ENCODE data around the gene NLRP13. TPM values are rescaled to one million over a fixed set of nuclear protein-coding genes. Genes with fewer than 3 reads are reported as not detected.
"Not testable (repeated sequence)": the region's sequence is repeated elsewhere in the genome, so short reads cannot be mapped to it uniquely, and the experiment has no call there.

The NLRP13 gene
- total RNA-seq, 4 donors from 2014 or later, result not detected

- no peaks in the 10 kb centered on the region for H3K4me1 ChIP-seq
- no peaks in the 10 kb centered on the region for H3K36me3 ChIP-seq
- H3K9me3 ChIP-seq, result no peaks in the 10 kb centered on the region
- DNase-seq, result no peak
- no peak for TF ChIP-seq POLR2A (IDR thresholded peaks at IDR 0.05)
- 87 to 96% methylated on average over 4 of the region's 4 CpGs for WGBS, 2 donors
- H3K27me3 ChIP-seq, result no peaks in the 10 kb centered on the region
- intact Hi-C loops (cut with DNase I), result no loop called here
- no peak overlapping the region for H3K27ac ChIP-seq
- H3K4me3 ChIP-seq (replicated peaks in 1 of 3), result no peak overlapping the region
Measured at GRCh38 chr19:55958356-55958755, 26.2 kb upstream of the NLRP13 start.

GRCh38 chr19:55956431-55956830, 24.3 kb upstream of the NLRP13 start:
- WGBS, 2 donors, result 88 to 91% methylated on average over 7 of the region's 7 CpGs
- Histone ChIP-seq H3K4me1 (no peaks in the 10 kb centered on the region), H3K36me3 (no peaks in the 10 kb centered on the region), H3K27ac (no peak overlapping the region), H3K27me3 (no peaks in the 10 kb centered on the region), H3K9me3 (no peaks in the 10 kb centered on the region), H3K4me3 (replicated peaks in 1 of 3) (no peak overlapping the region)
- no peak for DNase-seq
- TF ChIP-seq CTCF (IDR thresholded peaks at IDR 0.05) (no peak), POLR2A (IDR thresholded peaks at IDR 0.05) (no peak)
- intact Hi-C loops (cut with DNase I), result no loop called here

- H3K9me3 ChIP-seq; H3K36me3 ChIP-seq; DNase-seq; H3K4me1 ChIP-seq; H3K4me3 ChIP-seq (replicated peaks in 1 of 3); intact Hi-C loops (cut with DNase I); H3K27ac ChIP-seq; H3K27me3 ChIP-seq: not testable (repeated sequence)
- 88 to 96% methylated on average over 19 of the region's 19 CpGs for WGBS, 2 donors
Measured at GRCh38 chr19:55950566-55950965, 18.4 kb upstream of the NLRP13 start.

- H3K27me3 ChIP-seq, result no peaks in the 10 kb centered on the region
- no peaks in the 10 kb centered on the region for H3K9me3 ChIP-seq
- H3K4me1 ChIP-seq, result no peaks in the 10 kb centered on the region
- no peak for DNase-seq
- TF ChIP-seq CTCF (IDR thresholded peaks at IDR 0.05) (no peak), POLR2A (IDR thresholded peaks at IDR 0.05) (no peak)
- intact Hi-C loops (cut with DNase I), result no loop called here
- 79 to 83% methylated on average over 8 of the region's 8 CpGs for WGBS, 2 donors
- no peak within 1 kb of the TSS for H3K27ac ChIP-seq
- no peaks in the 10 kb centered on the region for H3K36me3 ChIP-seq
- H3K4me3 ChIP-seq (replicated peaks in 1 of 3), result no peak within 1 kb of the TSS
Measured at GRCh38 chr19:55947532-55947931, 15.4 kb upstream of the NLRP13 start, which contains the start of gene NLRP8. NLRP8 (plus strand) TSS chr19:55947832.

GRCh38 chr19:55940306-55940705, 8.2 kb upstream of the NLRP13 start:
- H3K27ac ChIP-seq, result no peak overlapping the region
- H3K27me3 ChIP-seq, result no peaks in the 10 kb centered on the region
- no peak overlapping the region for H3K4me3 ChIP-seq (replicated peaks in 1 of 3)
- WGBS, 2 donors, result 89 to 91% methylated on average over 11 of the region's 11 CpGs
- no peaks in the 10 kb centered on the region for H3K9me3 ChIP-seq
- intact Hi-C loops (cut with DNase I), result no loop called here
- TF ChIP-seq POLR2A (IDR thresholded peaks at IDR 0.05), result no peak
- no peak for TF ChIP-seq CTCF (IDR thresholded peaks at IDR 0.05)
- H3K36me3 ChIP-seq, result no peaks in the 10 kb centered on the region
- no peaks in the 10 kb centered on the region for H3K4me1 ChIP-seq
- DNase-seq, result no peak

GRCh38 chr19:55939206-55939605, 7.1 kb upstream of the NLRP13 start:
- no peaks in the 10 kb centered on the region for H3K4me1 ChIP-seq
- DNase-seq, result no peak
- no peaks in the 10 kb centered on the region for H3K27me3 ChIP-seq
- H3K36me3 ChIP-seq, result no peaks in the 10 kb centered on the region
- no peaks in the 10 kb centered on the region for H3K9me3 ChIP-seq
- no peak overlapping the region for H3K27ac ChIP-seq
- H3K4me3 ChIP-seq (replicated peaks in 1 of 3), result no peak overlapping the region
- 66 to 69% methylated on average over 7 of the region's 7 CpGs for WGBS, 2 donors
- intact Hi-C loops (cut with DNase I), result no loop called here
- no peak for TF ChIP-seq CTCF (IDR thresholded peaks at IDR 0.05)
- TF ChIP-seq POLR2A (IDR thresholded peaks at IDR 0.05), result no peak
